Central memory CD8-positive, alpha-beta T cell (primary cell): ENCODE results near the gene ZNF460.

Experiments used
- ATAC-seq: fragments of 150-1000 bp; cut with Tn5 transposase; replicated peaks from 2 replicates; pipeline ENCODE4 v1.10.0; 2022; ENCODE audit warnings: mild to moderate bottlenecking, moderate FRiP score, moderate number of reproducible peaks; ENCODE audit not compliant: poor library complexity, severe bottlenecking; ENCODE audit errors: extremely low read depth
- DNase-seq, 2 donors: peaks; one replicate each; pipeline ENCODE4 v3.0.0; 2021; ENCODE audit warnings: low spot score in 2 of 2
- H3K27ac Mint-ChIP-seq: one replicate; pipeline ENCODE4 v1.8.0; 2022; ENCODE audit warnings: low read depth, mild to moderate bottlenecking, moderate library complexity, mixed read lengths
- H3K27me3 Mint-ChIP-seq: one replicate; pipeline ENCODE4 v1.8.0; 2022; ENCODE audit warnings: mixed read lengths
- H3K36me3 Mint-ChIP-seq: one replicate; pipeline ENCODE4 v1.8.0; 2022; ENCODE audit warnings: mild to moderate bottlenecking, moderate library complexity, mixed read lengths; ENCODE audit not compliant: insufficient read depth
- H3K4me1 Mint-ChIP-seq: one replicate; pipeline ENCODE4 v1.8.0; 2022; ENCODE audit warnings: mixed read lengths
- H3K4me3 Mint-ChIP-seq: one replicate; pipeline ENCODE4 v1.8.0; 2022; ENCODE audit warnings: mild to moderate bottlenecking, moderate library complexity, mixed read lengths
- H3K9me3 Mint-ChIP-seq: one replicate; pipeline ENCODE4 v1.8.0; 2022; ENCODE audit warnings: mixed read lengths

Gene ZNF460

GRCh38 chr19:57321751-57322150, 41.5 kb downstream of the ZNF460 start:
- no peak for ATAC-seq
- H3K4me3 Mint-ChIP-seq = peak overlapping the region; percentile 92
- H3K4me1 Mint-ChIP-seq = peaks cover 31% of the 10 kb centered on the region
- H3K9me3 Mint-ChIP-seq = no peaks in the 10 kb centered on the region
- H3K27ac Mint-ChIP-seq = peak overlapping the region; percentile 35
- H3K27me3 Mint-ChIP-seq = peaks cover 15% of the 10 kb centered on the region
- DNase-seq = no peak
- peaks cover 39% of the 10 kb centered on the region for H3K36me3 Mint-ChIP-seq

- H3K36me3 Mint-ChIP-seq = peaks cover 52% of the 10 kb centered on the region
- no peak for DNase-seq
- H3K4me1 Mint-ChIP-seq = peaks cover 25% of the 10 kb centered on the region
- ATAC-seq = no peak
- no peak overlapping the region for H3K27ac Mint-ChIP-seq
- no peaks in the 10 kb centered on the region for H3K9me3 Mint-ChIP-seq
- no peaks in the 10 kb centered on the region for H3K27me3 Mint-ChIP-seq
- no peak overlapping the region for H3K4me3 Mint-ChIP-seq
Observed at GRCh38 chr19:57324992-57325391, 44.7 kb downstream of the ZNF460 start.

GRCh38 chr19:57327993-57328392, 47.7 kb downstream of the ZNF460 start:
- H3K9me3 Mint-ChIP-seq = no peaks in the 10 kb centered on the region
- ATAC-seq (no peak), DNase-seq (no peak)
- no peaks in the 10 kb centered on the region for H3K4me1 Mint-ChIP-seq
- no peak overlapping the region for H3K4me3 Mint-ChIP-seq
- no peak overlapping the region for H3K27ac Mint-ChIP-seq
- H3K36me3 Mint-ChIP-seq = peaks cover 38% of the 10 kb centered on the region
- H3K27me3 Mint-ChIP-seq = no peaks in the 10 kb centered on the region

GRCh38 chr19:57334191-57334590, 53.9 kb downstream of the ZNF460 start:
- H3K36me3 Mint-ChIP-seq = peaks cover 4% of the 10 kb centered on the region
- H3K9me3 Mint-ChIP-seq = no peaks in the 10 kb centered on the region
- DNase-seq (no peak), ATAC-seq (no peak)
- H3K4me1 Mint-ChIP-seq = no peaks in the 10 kb centered on the region
- H3K27me3 Mint-ChIP-seq = no peaks in the 10 kb centered on the region
- H3K27ac Mint-ChIP-seq = no peak overlapping the region
- H3K4me3 Mint-ChIP-seq = no peak overlapping the region

- Mint-ChIP-seq H3K36me3 (peaks cover 4% of the 10 kb centered on the region), H3K9me3 (peaks cover 6% of the 10 kb centered on the region), H3K4me1 (no peaks in the 10 kb centered on the region), H3K4me3 (no peak overlapping the region), H3K27ac (no peak overlapping the region), H3K27me3 (no peaks in the 10 kb centered on the region)
- DNase-seq = no peak
- no peak for ATAC-seq
Observed at GRCh38 chr19:57338877-57339276, 58.6 kb downstream of the ZNF460 start.

GRCh38 chr19:57342582-57342981, 62.3 kb downstream of the ZNF460 start:
- Mint-ChIP-seq H3K27ac (no peak overlapping the region), H3K4me3 (no peak overlapping the region), H3K27me3 (peaks cover 7% of the 10 kb centered on the region), H3K4me1 (no peaks in the 10 kb centered on the region), H3K9me3 (peaks cover 6% of the 10 kb centered on the region), H3K36me3 (no peaks in the 10 kb centered on the region)
- ATAC-seq (no peak), DNase-seq (no peak)
